ENCODE data around the gene FAM120B. TPM values are rescaled to one million over a fixed set of nuclear protein-coding genes. Genes with fewer than 3 reads are reported as not detected.

FAM120B gene
- total and polyA plus RNA-seq, 3 donors from 2014 or later = 33.8 to 62.2 (median 40.6) TPM

GRCh38 chr6:170279426-170279825 is 27.1 kb upstream of the FAM120B start:
- DNase-seq = no peak
- H3K4me3 ChIP-seq = no peak overlapping the region
- H3K36me3 ChIP-seq (ENCODE audit: low read depth, missing control alignments) = no peaks in the 10 kb centered on the region
- TF ChIP-seq CTCF (IDR thresholded peaks at IDR 0.05) (no peak), POLR2A (IDR thresholded peaks at IDR 0.05) (no peak)
- H3K27me3 ChIP-seq = no peaks in the 10 kb centered on the region
- peaks cover 24% of the 10 kb centered on the region for H3K4me1 ChIP-seq
- WGBS, 2 donors = 55 to 63% methylated on average over 8 of the region's 8 CpGs
- H3K27ac ChIP-seq = no peak overlapping the region
- no peaks in the 10 kb centered on the region for H3K9me3 ChIP-seq
- intact Hi-C loops (cut with DNase I; ENCODE audit: low total_unique reads) = no loop called here

GRCh38 chr6:170279977-170280688 is 26.4 kb upstream of the FAM120B start:
- TF ChIP-seq CTCF (IDR thresholded peaks at IDR 0.05) = no peak
- TF ChIP-seq POLR2A (IDR thresholded peaks at IDR 0.05) = no peak
- Histone ChIP-seq H3K27me3 (no peaks in the 10 kb centered on the region), H3K4me1 (peaks cover 24% of the 10 kb centered on the region), H3K4me3 (peak overlapping the region; percentile 36 to 55), H3K36me3 (ENCODE audit: low read depth, missing control alignments) (no peaks in the 10 kb centered on the region), H3K9me3 (no peaks in the 10 kb centered on the region), H3K27ac (peak overlapping the region in 1 of 2 donors; percentile 31)
- DNase-seq = peak; percentile 86
- WGBS, 2 donors = 7 to 16% methylated on average over 36 of the region's 36 CpGs
- intact Hi-C loops (cut with DNase I; ENCODE audit: low total_unique reads) = no loop called here

GRCh38 chr6:170280689-170281045 is 25.9 kb upstream of the FAM120B start:
- intact Hi-C loops (cut with DNase I; ENCODE audit: low total_unique reads) = no loop called here
- no peaks in the 10 kb centered on the region for H3K9me3 ChIP-seq
- peak overlapping the region; percentile 36 to 55 for H3K4me3 ChIP-seq
- 11 to 30% methylated on average over 23 of the region's 23 CpGs for WGBS, 2 donors
- peaks cover 28% of the 10 kb centered on the region for H3K4me1 ChIP-seq
- DNase-seq = no peak
- TF ChIP-seq CTCF (IDR thresholded peaks at IDR 0.05) = no peak
- no peak for TF ChIP-seq POLR2A (IDR thresholded peaks at IDR 0.05)
- no peak overlapping the region for H3K27ac ChIP-seq
- H3K36me3 ChIP-seq (ENCODE audit: low read depth, missing control alignments) = no peaks in the 10 kb centered on the region
- no peaks in the 10 kb centered on the region for H3K27me3 ChIP-seq

- no peaks in the 10 kb centered on the region for H3K36me3 ChIP-seq (ENCODE audit: low read depth, missing control alignments)
- H3K4me1 ChIP-seq = peaks cover 27% of the 10 kb centered on the region
Measured at GRCh38 chr6:170281331-170282292, 24.9 kb upstream of the FAM120B start.

More at GRCh38 chr6:170281331-170282292, 24.9 kb upstream of the FAM120B start:
- TF ChIP-seq POLR2A (IDR thresholded peaks at IDR 0.05) (no peak), CTCF (IDR thresholded peaks at IDR 0.05) (no peak)
- DNase-seq = no peak
- H3K27ac ChIP-seq = no peak overlapping the region
- intact Hi-C loops (cut with DNase I; ENCODE audit: low total_unique reads) = no loop called here
- H3K27me3 ChIP-seq = no peaks in the 10 kb centered on the region
- H3K4me3 ChIP-seq = peak overlapping the region in 1 of 2 donors; percentile 55
- H3K9me3 ChIP-seq = no peaks in the 10 kb centered on the region
- 74 to 77% methylated on average over 38 to 48 of the region's 48 CpGs for WGBS, 2 donors
